GM10248 (cell line): Measurements from ENCODE around the gene COQ9.

Source experiments
- CTCF ChIA-PET: fragments of 300-600 bp; sonication (Branson Sonifier 250); formaldehyde crosslinking; extraction: SDS; loops from one replicate; lab custom pipeline; 2021; ENCODE audit warnings: antibody characterized with exemption; lab: Yijun Ruan, JAX
- POLR2A ChIA-PET: fragments of 350-650 bp; sonication (Branson Sonifier 250); formaldehyde crosslinking; extraction: SDS; loops from one replicate; lab custom pipeline; 2020; ENCODE audit warnings: antibody characterized with exemption; lab: Yijun Ruan, JAX
- DNase-seq: peaks from one replicate; pipeline ENCODE4 v3.0.0; 2012; ENCODE audit errors: extremely low spot score
- TF ChIP-seq, protein P1 (sequence below): IDR thresholded peaks from 2 replicates; pipeline ENCODE4 v1.5.1; 2012; ENCODE audit warnings: mild to moderate bottlenecking, low read depth; ENCODE audit errors: extremely low read depth, missing control alignments, control extremely low read depth

COQ9 gene

DNA sequence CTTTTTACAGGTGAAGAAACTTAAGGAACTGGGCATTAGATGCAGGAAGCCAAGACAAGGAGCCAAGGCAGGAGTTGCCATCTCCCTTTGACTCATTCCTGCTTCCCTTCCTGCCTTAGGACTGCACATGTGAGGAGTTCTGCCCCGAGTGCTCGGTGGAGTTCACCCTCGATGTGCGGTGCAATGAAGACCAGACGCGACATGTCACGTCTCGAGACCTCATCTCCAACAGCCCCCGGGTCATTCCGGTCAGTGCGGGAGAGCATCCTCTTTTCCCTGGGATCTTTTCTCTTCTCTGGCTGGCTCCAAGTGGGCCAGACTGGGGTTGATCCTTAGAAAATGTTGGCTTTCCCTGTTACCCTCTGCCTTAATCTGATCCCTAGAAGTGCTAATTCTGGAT lies 21.8 kb downstream of the COQ9 start:
- ChIA-PET CTCF (interaction anchor here (1.6 kb wide), 1 partner anchor 10 kb away, joined by 4 read pairs; no protein-coding TSS in a partner anchor), POLR2A (no interaction called here)
- no peak for DNase-seq
- TF ChIP-seq, protein P1, sequence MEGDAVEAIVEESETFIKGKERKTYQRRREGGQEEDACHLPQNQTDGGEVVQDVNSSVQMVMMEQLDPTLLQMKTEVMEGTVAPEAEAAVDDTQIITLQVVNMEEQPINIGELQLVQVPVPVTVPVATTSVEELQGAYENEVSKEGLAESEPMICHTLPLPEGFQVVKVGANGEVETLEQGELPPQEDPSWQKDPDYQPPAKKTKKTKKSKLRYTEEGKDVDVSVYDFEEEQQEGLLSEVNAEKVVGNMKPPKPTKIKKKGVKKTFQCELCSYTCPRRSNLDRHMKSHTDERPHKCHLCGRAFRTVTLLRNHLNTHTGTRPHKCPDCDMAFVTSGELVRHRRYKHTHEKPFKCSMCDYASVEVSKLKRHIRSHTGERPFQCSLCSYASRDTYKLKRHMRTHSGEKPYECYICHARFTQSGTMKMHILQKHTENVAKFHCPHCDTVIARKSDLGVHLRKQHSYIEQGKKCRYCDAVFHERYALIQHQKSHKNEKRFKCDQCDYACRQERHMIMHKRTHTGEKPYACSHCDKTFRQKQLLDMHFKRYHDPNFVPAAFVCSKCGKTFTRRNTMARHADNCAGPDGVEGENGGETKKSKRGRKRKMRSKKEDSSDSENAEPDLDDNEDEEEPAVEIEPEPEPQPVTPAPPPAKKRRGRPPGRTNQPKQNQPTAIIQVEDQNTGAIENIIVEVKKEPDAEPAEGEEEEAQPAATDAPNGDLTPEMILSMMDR = no peak

DNA sequence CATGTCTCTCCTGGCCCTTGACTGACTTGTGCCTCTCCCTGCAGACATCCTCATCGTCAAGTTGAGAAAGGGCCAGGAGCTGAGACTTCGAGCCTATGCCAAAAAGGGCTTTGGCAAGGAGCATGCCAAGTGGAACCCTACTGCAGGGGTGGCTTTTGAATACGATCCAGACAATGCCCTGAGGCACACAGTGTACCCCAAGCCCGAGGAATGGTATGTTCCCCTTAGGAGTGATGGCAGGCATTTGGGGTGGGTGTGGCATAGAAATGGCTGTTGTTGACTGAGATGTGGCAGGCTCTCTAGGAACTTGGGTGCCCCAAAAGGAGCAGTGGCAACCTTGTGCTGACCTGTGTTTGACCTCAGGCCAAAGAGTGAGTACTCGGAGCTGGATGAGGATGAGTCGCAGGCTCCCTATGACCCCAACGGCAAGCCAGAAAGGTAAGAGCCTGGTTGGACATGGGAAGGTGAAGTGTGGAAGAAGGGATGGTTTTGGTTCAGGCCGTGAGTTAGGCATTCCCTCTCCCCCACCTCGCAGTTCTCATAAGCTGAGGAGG lies 22.7 kb downstream of the COQ9 start:
- TF ChIP-seq, protein P1 = no peak
- CTCF ChIA-PET = interaction anchor here (1.3 to 7.9 kb wide), 3 partner anchors 8 to 50 kb away, joined by 3 to 55 read pairs (median 5); partner anchors contain the start of gene POLR2C
- DNase-seq = no peak
- POLR2A ChIA-PET = no interaction called here

DNA sequence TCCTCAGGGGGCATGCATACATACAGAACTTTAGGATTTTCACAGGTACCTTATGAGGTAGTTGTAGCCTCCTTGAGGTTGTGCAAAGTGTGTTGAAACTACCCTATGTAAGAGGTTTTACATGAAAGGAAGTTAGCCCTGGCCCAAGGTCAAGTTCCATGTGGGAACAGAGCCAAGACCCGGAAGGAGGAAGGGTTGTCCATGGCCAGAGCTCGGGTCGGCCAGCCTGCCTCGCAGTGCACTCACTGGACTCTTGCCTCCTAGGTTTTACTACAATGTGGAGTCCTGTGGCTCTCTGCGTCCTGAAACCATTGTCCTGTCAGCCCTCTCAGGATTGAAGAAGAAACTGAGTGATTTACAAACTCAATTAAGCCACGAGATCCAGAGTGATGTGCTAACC lies 23.4 kb downstream of the COQ9 start:
- TF ChIP-seq, protein P1 = no peak
- no peak for DNase-seq
- ChIA-PET POLR2A (no interaction called here), CTCF (interaction anchor here (1.2 to 7.9 kb wide), 5 partner anchors 9 to 49 kb away, joined by 3 to 55 read pairs (median 5); partner anchors contain the start of genes CIAPIN1, COQ9 and POLR2C)

DNA sequence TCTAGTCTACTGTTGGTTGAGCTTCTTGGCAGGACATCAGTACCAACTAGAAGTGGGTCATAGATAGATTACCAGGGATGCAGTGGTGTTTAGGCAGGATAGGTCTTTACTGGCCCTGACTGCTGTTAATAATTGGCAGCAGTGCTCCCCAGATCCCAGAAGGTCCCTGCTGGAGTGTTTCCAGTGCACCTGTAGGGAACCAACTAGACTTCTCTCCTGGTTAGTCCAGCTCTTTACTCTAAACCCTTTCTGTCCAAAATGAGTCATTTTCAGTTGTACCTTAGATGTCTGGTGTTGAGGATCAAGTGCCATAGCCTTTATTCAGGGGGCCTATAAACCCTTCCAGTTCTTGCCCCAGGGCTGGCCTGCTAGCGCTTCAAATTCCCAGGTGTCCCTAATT lies 23.9 kb downstream of the COQ9 start:
- TF ChIP-seq, protein P1 = no peak
- DNase-seq = no peak
- POLR2A ChIA-PET = no interaction called here
- CTCF ChIA-PET = interaction anchor here (0.8 to 7.9 kb wide), 7 partner anchors 9 to 54 kb away, joined by 3 to 55 read pairs (median 3); partner anchors contain the start of genes CIAPIN1, COQ9 and POLR2C

DNA sequence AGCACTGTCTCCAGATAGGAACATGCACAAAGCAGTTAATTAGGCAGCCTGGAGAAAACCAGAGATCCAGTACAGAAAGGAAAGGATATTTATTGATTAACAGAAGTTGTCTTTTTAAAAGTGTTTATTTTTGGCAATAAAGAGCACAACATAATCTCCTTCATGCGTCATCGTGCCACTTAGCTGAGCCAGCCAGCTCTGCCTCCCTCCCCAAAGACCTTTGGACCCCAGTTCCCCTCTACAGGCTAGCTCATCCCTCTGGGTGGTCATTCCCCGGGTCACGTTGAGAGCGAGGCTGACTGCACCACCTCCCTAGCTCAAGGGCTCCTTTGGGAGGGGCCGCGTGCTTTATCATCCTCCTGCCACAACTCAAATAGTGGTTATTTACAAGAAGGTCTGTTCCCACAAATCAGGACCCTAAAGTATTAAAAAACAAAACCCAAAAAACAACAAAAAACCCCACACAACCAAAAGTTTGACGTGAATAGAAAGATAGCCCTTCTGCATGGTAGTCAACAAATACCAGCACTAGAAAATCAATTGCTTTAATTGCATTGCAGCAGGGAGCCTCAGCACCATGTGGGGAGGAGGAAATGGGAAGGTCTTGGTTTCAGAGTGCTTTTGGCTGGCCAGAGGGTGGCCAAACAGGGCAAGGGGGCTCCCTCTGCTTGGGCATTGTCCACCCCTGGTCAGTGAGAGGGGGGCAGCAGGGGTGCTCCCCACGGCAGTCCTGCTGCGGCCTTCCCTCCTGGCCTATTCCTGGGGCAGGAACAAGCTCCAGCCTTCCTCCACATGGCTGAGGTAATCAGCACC lies 24.8 kb downstream of the COQ9 start:
- TF ChIP-seq, protein P1 = no peak
- ChIA-PET CTCF (interaction anchor here (0.8 to 7.9 kb wide), 6 partner anchors 10 to 55 kb away, joined by 3 to 55 read pairs (median 4); partner anchors contain the start of genes CIAPIN1, COQ9 and POLR2C), POLR2A (interaction anchor here (0.5 to 2.1 kb wide), 2 partner anchors 11 to 290 kb away, joined by 4 to 6 read pairs; no protein-coding TSS in a partner anchor)
- DNase-seq = no peak

DNA sequence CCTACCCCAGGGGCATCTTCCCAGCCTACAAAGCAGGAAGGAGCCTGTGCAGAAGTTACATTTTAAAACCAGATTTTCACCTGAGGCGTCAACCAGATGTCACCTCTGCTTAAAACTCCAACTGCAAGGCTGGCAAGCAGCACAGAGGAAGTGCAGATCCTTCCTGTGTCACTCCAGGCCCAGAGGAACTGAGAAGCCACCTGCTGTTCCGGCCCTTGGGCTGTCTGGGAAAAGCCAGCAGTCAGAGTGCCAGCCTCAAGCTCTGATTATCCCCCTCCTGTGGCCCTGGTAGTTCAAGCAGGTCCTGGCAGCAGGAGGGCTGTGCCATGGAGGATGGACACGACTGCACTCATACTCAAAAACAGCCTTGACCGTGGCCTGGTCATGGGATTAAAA lies 25.4 kb downstream of the COQ9 start:
- DNase-seq = no peak
- POLR2A ChIA-PET = interaction anchor here (0.5 to 2.1 kb wide), 2 partner anchors 11 to 289 kb away, joined by 4 to 6 read pairs; no protein-coding TSS in a partner anchor
- TF ChIP-seq, protein P1 = no peak
- CTCF ChIA-PET = interaction anchor here (1.3 to 7.9 kb wide), 3 partner anchors 11 to 47 kb away, joined by 3 to 55 read pairs (median 6); partner anchors contain the start of gene POLR2C
